LNCaP clone FGC (cell line): Measurements from ENCODE around the gene ATXN1.

Experiments used
- DNase-seq: peaks from one replicate; pipeline ENCODE4 v3.0.0-alpha.2; 2011; ENCODE audit warnings: low read depth
- H3K4me3 ChIP-seq: 2 replicates; pipeline ENCODE4 v1.5.1; 2011; ENCODE audit warnings: mild to moderate bottlenecking, low read depth, low read length, control low read depth
- TF ChIP-seq, protein P1 (sequence below): IDR thresholded peaks from 2 replicates; pipeline ENCODE4 v1.5.1; 2012; ENCODE audit warnings: mild to moderate bottlenecking; ENCODE audit not compliant: control insufficient read depth, insufficient read depth; ENCODE audit errors: extremely low read depth

ATXN1 gene

DNA sequence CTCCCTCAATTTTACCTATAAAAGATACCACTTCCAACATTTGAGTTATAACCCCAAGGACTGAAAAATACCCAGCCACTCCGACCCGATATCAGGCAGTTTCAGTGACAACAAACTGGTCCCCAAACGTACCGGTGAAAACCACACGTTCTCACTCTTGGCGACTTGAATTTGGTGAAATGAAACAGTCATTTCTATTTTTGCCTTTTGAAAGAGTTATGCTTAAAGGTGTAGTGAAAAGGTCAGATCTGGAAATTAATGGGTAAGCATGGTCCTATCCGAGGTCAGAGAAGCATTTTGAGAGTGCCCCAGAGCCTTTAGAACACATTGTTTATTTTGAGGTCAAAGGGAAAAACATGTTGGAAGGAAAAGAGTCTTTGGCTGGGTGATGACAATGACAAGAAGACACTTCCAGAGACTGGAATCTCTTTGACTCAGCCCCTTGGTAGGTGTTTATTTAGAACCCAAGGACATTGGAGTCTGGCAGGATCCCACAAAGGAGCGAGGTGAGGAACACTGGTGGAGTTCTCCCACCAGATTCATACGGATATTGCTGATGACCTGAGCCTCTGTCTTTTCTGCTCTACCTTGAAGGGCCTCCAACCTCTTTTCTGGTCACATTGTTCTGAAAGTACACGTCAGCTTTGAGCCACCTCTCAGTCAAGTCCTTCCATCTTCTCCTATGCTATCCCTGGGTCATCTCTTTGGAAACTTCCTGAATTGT is 287.9 kb downstream of the ATXN1 start:
- no peak overlapping the region for H3K4me3 ChIP-seq
- DNase-seq, result no peak
- TF ChIP-seq, protein P1, sequence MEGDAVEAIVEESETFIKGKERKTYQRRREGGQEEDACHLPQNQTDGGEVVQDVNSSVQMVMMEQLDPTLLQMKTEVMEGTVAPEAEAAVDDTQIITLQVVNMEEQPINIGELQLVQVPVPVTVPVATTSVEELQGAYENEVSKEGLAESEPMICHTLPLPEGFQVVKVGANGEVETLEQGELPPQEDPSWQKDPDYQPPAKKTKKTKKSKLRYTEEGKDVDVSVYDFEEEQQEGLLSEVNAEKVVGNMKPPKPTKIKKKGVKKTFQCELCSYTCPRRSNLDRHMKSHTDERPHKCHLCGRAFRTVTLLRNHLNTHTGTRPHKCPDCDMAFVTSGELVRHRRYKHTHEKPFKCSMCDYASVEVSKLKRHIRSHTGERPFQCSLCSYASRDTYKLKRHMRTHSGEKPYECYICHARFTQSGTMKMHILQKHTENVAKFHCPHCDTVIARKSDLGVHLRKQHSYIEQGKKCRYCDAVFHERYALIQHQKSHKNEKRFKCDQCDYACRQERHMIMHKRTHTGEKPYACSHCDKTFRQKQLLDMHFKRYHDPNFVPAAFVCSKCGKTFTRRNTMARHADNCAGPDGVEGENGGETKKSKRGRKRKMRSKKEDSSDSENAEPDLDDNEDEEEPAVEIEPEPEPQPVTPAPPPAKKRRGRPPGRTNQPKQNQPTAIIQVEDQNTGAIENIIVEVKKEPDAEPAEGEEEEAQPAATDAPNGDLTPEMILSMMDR, result no peak

DNA sequence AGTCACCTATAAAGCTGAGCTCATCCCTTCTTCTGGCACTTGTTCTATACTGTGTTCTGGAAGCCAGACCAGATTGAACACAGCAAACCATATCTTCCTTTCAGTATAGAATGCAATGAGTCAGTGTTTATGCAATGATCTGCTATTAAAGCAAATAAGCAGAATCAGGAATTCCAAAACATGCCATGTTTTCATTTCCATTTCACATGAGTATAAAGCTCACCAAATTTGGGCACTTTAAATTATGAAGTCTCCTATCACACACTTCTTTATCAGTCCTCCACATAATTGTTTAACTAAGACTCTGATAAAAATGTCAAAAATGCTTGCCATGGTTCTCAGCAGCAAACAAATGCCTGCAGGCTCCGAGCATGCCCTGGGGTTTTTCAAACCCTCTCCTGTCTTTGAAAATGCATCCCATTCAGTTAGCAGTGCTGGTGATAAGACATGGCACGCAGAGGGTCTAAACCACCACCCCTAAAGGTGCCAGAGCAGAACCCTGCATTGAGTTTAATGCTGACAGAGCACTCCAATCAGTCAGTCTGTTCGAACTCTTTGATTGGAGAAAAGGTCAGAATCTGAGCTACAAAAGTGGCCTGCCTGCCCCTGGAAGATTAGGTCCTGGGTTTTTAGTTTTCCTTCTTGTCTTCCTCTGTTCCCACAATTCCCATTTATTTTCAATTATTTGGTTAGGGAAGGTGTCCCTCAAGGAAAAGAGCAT is 288.8 kb downstream of the ATXN1 start:
- H3K4me3 ChIP-seq, result no peak overlapping the region
- DNase-seq, result no peak
- TF ChIP-seq, protein P1, result no peak

DNA sequence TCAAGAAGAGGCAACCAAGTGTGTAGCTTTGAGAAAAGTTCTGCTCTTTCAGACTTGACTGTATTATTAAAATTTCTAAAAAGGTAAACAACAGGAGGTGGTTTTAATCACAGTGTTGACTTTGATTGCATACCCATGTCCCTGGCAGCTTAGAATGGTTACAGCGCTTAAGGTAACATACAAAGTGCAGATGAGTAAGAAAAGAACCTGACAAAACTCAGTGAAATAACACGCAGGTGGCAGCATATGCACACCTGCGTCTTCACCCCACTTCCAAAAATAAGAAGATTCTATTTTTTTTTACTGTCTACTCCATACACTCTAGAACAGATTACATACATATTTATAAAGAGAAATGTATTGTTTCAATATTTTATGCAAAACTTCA is 289.4 kb downstream of the ATXN1 start:
- DNase-seq, result no peak
- TF ChIP-seq, protein P1, result no peak
- H3K4me3 ChIP-seq, result no peak overlapping the region

DNA sequence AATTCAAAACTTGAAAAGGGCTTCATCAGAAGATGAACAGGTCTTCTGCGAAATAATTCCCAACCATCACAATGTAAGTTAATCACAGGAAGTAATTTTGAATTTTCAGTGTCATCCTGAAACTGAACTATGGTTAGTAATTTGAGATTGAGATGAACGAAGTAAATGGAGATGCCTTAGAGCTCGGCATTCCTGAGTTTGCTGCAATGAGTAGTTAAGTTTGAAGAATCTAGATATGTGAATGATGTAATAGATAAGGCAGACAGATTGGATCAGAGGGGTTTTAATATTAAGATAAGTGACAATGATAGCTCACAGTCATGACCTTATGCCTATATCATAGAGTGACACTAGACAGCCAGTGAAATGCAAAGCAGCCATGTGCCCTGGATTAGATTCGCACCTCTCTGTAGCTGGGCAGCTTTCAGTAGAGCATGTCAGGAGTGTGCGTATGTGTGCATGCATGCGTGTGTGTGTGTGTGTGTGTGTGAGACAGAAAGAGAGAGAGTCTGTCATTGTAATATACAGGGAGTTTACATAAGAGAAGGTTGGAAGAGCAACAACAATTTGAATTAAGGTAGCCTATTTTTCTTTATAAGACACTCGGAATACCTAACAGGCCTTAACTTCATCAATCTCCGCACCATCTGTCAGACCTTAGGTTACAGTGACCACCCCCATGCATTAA is 289.9 kb downstream of the ATXN1 start:
- TF ChIP-seq, protein P1, result no peak
- no peak overlapping the region for H3K4me3 ChIP-seq
- DNase-seq, result no peak

DNA sequence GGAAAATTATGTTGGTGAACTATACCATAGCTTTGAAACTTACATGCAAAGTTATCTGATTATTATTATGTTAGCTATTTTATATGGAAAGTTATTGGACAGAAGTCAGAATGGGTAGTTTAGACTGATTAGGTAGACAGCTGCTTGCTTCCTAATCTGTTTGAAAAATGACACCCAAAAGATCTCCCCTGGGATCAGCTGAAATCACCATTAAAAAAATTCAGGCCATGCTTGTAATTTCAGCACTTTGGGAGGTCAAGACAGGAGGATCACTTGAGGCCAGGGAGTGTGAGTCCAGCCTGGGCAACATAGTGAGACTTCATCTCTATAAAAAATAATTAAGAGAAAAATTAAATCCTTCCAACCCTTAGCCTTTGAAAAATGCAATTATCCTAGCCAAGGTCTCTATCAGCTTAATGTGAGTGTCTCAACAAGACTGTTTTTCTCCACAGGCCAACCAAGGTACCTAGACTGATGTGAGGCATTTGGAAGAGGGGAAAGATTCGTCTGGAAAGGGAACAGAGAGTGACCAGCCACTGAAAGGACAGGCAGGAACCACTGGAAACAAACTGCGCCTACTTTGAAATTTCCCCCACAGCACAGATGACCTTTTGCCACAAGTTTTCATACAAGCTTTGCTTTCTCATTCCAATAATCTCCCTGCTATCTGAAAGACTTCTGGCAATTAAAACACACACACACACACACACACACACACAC is 290.6 kb downstream of the ATXN1 start:
- TF ChIP-seq, protein P1, result no peak
- no peak for DNase-seq
- no peak overlapping the region for H3K4me3 ChIP-seq

DNA sequence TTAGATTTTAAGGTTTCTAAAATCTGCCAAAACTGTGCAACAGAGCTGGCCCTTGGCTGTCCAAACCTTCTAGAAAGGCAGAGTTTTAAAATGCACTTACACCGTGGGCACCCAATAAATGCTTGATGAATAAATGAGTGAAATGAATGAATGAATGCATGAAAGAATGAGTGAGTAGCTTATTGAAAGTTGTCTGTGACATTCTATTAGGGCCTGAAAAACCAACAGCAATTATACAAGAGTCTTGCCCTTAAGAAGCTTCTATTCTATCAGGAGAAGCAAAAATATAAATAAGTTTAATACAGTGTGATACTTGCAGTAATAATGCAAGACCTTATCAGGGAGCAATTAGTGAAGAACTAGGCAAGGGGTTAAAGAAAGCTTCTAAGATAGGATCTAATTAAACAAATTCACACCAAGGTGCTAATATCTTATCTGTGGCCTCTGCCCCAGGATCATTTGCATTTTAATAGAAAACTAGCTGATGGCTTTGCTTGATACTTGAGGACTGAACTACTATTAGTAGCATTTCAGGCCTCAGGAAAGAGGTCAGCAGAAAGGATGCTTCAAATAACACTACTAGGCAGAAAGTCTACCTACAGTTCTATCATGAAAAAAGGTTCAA is 292.2 kb downstream of the ATXN1 start:
- TF ChIP-seq, protein P1, result no peak
- H3K4me3 ChIP-seq, result no peak overlapping the region
- no peak for DNase-seq
